Measurements from ENCODE around the gene GMPS. TPM values are rescaled to one million over a fixed set of nuclear protein-coding genes. Genes with fewer than 3 reads are reported as not detected.
"Not testable (repeated sequence)": the region's sequence is repeated elsewhere in the genome, so short reads cannot be mapped to it uniquely, and the experiment has no call there.

Gene GMPS
- 10 to 100 TPM; 30.2 to 31.8 TPM for total RNA-seq

DNA sequence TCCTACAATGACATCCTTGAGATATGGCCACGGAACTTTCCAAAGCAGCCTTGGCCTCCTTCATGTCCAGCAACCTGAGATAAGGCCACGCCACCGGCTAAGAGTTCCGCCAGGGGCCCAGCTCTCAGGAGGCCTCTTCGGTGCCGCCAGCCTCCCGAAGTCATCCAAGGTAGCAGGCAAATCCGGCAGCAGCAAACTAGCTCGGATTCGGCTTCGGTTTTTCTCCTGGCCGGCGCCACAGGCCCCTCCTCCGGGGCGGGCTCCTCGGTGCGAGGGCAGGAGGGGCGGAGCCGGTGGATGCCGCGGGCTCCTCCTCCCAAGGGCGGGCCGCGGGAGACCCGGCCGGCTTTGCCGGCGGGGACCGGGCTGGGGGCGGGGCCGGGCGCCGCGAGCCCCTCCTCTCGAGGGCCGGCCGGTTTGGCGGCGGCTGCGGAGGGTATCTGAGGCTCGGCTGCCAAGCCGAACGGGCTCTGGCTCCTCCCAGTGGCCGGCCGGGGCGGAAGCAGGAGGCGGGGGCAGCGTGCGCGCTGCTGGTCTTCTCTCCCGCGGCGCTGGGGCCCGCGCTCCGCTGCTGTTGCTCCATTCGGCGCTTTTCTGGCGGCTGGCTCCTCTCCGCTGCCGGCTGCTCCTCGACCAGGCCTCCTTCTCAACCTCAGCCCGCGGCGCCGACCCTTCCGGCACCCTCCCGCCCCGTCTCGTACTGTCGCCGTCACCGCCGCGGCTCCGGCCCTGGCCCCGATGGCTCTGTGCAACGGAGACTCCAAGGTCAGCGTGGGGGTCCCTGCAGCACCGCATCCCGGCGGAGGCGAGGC lies at the start of gene GMPS:
GMPS (plus strand) TSS at position 518 of the 812 bp plus-strand sequence; CDS start at position 739, 221 bp downstream.
- Histone ChIP-seq H3K4me1 (ENCODE audit: control insufficient read depth in 1 of 2, low read depth in 2 of 2) (peaks cover 13 to 23% of the 10 kb centered on the region in 2 donors), H3K36me3 (no peaks in the 10 kb centered on the region), H3K4me3 (peak within 1 kb of the TSS; percentile 99), H3K27me3 (replicated peaks; ENCODE audit: insufficient read depth) (no peaks in the 10 kb centered on the region), H3K27ac (peak within 1 kb of the TSS; percentile 96 to 98), H3K9me3 (no peaks in the 10 kb centered on the region)
- TF ChIP-seq, protein P1, sequence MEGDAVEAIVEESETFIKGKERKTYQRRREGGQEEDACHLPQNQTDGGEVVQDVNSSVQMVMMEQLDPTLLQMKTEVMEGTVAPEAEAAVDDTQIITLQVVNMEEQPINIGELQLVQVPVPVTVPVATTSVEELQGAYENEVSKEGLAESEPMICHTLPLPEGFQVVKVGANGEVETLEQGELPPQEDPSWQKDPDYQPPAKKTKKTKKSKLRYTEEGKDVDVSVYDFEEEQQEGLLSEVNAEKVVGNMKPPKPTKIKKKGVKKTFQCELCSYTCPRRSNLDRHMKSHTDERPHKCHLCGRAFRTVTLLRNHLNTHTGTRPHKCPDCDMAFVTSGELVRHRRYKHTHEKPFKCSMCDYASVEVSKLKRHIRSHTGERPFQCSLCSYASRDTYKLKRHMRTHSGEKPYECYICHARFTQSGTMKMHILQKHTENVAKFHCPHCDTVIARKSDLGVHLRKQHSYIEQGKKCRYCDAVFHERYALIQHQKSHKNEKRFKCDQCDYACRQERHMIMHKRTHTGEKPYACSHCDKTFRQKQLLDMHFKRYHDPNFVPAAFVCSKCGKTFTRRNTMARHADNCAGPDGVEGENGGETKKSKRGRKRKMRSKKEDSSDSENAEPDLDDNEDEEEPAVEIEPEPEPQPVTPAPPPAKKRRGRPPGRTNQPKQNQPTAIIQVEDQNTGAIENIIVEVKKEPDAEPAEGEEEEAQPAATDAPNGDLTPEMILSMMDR (IDR thresholded peaks at IDR 0.05), result peak; percentile 47
- ATAC-seq (ENCODE audit: insufficient number of reproducible peaks, low FRiP score, low read depth) (peak; percentile 89), DNase-seq (ENCODE audit: low spot score) (peak; percentile 62)

DNA sequence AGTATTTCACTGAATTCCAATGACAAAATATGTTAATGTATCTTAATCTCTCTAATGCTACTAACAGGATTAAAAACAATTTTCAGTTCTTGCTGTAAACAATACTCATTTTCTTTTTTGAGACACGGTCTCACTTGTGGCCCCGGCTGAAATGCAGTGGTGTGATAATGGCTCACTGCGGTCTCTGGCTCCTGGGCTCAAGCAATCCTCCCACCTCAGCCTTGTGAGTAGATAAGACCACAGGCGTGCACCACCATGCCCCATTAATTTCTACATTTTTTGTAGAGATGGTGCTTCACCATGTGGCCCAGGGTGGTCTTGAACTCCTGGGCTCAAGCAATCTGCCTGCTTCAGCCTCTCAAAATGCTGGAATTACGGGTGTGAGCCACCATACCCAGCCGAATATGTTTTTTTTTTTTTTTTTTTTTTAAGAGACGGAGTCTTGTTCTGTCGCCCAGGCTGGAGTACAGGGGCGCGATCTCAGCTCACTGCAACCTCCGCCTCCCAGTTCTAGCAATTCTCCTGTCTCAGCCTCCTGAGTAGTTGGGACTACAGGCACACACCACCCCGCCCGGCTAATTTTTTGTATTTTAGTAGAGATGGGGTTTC lies 41.9 kb upstream of the GMPS start:
- peaks cover 11% of the 10 kb centered on the region for H3K36me3 ChIP-seq
- not testable (repeated sequence) for H3K9me3 ChIP-seq; DNase-seq (ENCODE audit: low spot score); H3K4me3 ChIP-seq; H3K27ac ChIP-seq; H3K27me3 ChIP-seq (replicated peaks; ENCODE audit: insufficient read depth); ATAC-seq (ENCODE audit: insufficient number of reproducible peaks, low FRiP score, low read depth); H3K4me1 ChIP-seq (ENCODE audit: control insufficient read depth in 1 of 2, low read depth in 2 of 2)

DNA sequence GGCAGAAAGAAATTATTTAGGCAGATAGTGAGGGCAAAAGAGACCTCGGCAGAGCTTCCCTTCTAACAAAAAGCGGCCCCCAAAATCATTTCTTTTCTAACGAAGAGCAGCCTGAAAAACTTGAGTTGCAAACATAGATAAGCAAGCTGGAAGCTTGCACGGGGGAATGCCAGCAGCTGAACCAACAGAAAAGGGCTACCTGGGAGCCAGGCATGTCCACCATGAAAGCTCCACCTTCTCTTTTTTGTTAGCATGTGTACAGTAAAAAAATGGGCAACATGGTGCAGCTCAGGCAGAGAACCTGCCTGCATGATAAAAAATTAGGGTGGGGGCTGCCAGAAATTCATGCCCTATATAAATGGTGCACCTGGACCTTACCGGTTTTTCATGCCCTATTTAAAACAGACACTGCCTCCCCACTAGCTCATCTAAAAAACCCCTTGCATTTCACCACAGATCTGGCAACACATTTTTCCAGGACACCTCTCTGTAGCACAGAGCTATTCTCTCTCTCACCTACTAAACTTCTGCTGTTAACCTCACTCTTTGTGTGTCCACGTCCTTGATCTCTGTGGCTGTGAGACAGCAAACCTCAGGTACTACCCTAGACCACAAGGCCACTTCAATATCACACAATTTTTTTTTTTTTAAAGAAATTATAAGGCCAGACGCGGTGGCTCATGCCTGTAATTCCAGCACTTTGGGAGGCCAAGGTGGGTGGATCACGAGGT lies 34.9 kb upstream of the GMPS start:
- H3K4me3 ChIP-seq, result no peak overlapping the region
- H3K9me3 ChIP-seq, result no peaks in the 10 kb centered on the region
- no peak overlapping the region for H3K27ac ChIP-seq
- TF ChIP-seq, protein P1 (IDR thresholded peaks at IDR 0.05), result no peak
- ATAC-seq (ENCODE audit: insufficient number of reproducible peaks, low FRiP score, low read depth) (no peak), DNase-seq (ENCODE audit: low spot score) (no peak)
- H3K4me1 ChIP-seq (ENCODE audit: control insufficient read depth in 1 of 2, low read depth in 2 of 2), result no peaks in the 10 kb centered on the region
- H3K36me3 ChIP-seq, result peaks cover 5% of the 10 kb centered on the region
- H3K27me3 ChIP-seq (replicated peaks; ENCODE audit: insufficient read depth), result no peaks in the 10 kb centered on the region

DNA sequence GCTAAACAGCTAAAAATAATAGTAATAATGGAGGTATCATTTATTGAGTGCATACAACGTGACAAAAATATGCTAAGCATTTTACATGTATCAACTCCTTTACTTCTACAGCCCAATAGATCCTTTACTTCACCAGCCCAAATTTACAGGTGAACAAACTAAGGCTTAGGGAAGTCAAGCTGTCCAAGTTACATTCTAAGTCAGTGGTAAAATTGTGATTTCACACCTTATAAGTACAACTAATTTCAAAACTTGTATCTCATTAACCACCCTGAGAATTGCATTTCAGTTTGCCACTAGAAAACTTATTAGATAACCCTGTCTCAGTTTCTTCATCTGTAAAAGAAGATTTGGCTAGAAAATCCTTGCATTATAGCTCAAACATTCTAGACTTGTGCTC lies 26.9 kb upstream of the GMPS start:
- no peak for ATAC-seq (ENCODE audit: insufficient number of reproducible peaks, low FRiP score, low read depth)
- Histone ChIP-seq H3K9me3 (no peaks in the 10 kb centered on the region), H3K4me3 (no peak overlapping the region), H3K27ac (no peak overlapping the region), H3K4me1 (ENCODE audit: control insufficient read depth in 1 of 2, low read depth in 2 of 2) (peaks cover 25 to 26% of the 10 kb centered on the region in 2 donors), H3K27me3 (replicated peaks; ENCODE audit: insufficient read depth) (no peaks in the 10 kb centered on the region), H3K36me3 (peaks cover 7% of the 10 kb centered on the region)
- TF ChIP-seq, protein P1 (IDR thresholded peaks at IDR 0.05), result no peak
- no peak for DNase-seq (ENCODE audit: low spot score)

DNA sequence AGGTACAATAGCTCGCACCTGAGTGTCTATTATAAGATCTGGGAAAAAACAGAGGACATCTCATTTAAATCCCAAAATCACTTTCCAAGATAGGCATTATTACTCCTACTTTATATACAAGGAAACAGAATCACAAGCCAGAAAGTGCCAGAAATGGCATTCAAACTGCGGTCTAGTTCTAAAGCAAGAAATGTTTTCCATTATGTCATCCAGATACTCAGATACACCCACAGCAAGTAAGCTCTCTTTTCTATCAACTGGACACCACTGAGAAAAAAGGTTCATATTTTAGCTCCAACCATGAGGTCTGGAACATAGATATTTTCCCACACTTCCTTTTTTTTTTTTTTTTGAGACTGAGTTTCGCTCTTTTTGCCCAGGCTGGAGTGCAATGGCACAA lies 24.3 kb upstream of the GMPS start:
- no peak for ATAC-seq (ENCODE audit: insufficient number of reproducible peaks, low FRiP score, low read depth)

More for the DNA sequence above, 24.3 kb upstream of the GMPS start:
- H3K4me1 ChIP-seq (ENCODE audit: control insufficient read depth in 1 of 2, low read depth in 2 of 2), result peaks cover 46 to 49% of the 10 kb centered on the region in 2 donors
- no peaks in the 10 kb centered on the region for H3K27me3 ChIP-seq (replicated peaks; ENCODE audit: insufficient read depth)
- H3K36me3 ChIP-seq, result peaks cover 7% of the 10 kb centered on the region
- TF ChIP-seq, protein P1 (IDR thresholded peaks at IDR 0.05), result no peak
- no peak overlapping the region for H3K27ac ChIP-seq
- no peaks in the 10 kb centered on the region for H3K9me3 ChIP-seq
- no peak for DNase-seq (ENCODE audit: low spot score)
- H3K4me3 ChIP-seq, result no peak overlapping the region
